ENCODE data around the gene RAB27B.

The RAB27B gene

DNA sequence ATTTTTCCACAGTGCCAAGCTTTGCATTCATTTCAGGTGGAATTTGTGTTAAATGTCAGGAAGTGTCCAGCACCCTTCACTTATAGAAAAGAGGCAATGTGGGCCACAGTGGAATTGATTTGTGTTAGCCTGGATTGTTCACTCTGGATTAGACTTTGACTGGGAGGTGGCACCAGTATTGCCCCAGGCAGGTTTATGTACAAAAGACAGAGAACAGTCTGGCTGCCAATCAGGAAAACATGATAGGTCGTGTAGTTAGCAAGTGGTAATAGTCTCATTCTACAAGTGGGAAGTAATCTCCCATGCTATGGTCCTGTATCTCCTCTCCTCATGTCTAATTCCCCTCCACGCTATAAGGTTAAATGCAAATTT, 45.6 kb downstream of the RAB27B start:
- TF ChIP-seq, protein P1, sequence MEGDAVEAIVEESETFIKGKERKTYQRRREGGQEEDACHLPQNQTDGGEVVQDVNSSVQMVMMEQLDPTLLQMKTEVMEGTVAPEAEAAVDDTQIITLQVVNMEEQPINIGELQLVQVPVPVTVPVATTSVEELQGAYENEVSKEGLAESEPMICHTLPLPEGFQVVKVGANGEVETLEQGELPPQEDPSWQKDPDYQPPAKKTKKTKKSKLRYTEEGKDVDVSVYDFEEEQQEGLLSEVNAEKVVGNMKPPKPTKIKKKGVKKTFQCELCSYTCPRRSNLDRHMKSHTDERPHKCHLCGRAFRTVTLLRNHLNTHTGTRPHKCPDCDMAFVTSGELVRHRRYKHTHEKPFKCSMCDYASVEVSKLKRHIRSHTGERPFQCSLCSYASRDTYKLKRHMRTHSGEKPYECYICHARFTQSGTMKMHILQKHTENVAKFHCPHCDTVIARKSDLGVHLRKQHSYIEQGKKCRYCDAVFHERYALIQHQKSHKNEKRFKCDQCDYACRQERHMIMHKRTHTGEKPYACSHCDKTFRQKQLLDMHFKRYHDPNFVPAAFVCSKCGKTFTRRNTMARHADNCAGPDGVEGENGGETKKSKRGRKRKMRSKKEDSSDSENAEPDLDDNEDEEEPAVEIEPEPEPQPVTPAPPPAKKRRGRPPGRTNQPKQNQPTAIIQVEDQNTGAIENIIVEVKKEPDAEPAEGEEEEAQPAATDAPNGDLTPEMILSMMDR (IDR thresholded peaks at IDR 0.05; ENCODE audit: low read depth, low read length), result no peak
- Histone ChIP-seq H3K9me3 (ENCODE audit: severe bottlenecking) (peaks cover 8% of the 10 kb centered on the region), H3K27me3 (ENCODE audit: insufficient read depth, low read depth, severe bottlenecking) (peaks cover 85% of the 10 kb centered on the region), H3K36me3 (no peaks in the 10 kb centered on the region), H3K27ac (no peak overlapping the region), H3K4me3 (ENCODE audit: low read depth, low read length) (no peak overlapping the region)
- DNase-seq, result no peak

DNA sequence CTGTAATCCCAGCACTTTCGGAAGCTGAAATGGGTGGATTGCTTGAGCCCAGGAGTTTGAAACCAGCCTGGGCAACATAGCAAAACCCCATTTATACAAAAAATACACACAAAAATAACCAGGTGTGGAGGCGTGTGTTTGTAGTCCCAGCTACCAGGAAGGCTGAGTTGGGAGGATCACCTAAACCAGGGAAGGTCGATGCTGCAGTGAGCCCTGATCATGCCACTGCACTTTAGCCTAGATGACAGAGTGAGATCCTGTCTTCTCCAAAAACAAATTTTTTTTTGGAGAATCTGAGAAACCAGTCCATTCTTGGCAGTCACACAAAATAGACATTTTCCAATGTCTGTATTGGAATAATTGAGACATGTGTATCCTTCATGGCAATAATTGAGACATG, 46.8 kb downstream of the RAB27B start:
- Histone ChIP-seq H3K36me3 (no peaks in the 10 kb centered on the region), H3K4me3 (ENCODE audit: low read depth, low read length) (no peak overlapping the region), H3K27me3 (ENCODE audit: insufficient read depth, low read depth, severe bottlenecking) (peaks cover 86% of the 10 kb centered on the region), H3K27ac (no peak overlapping the region), H3K9me3 (ENCODE audit: severe bottlenecking) (peaks cover 8% of the 10 kb centered on the region)
- DNase-seq, result no peak
- TF ChIP-seq, protein P1 (IDR thresholded peaks at IDR 0.05; ENCODE audit: low read depth, low read length), result no peak

DNA sequence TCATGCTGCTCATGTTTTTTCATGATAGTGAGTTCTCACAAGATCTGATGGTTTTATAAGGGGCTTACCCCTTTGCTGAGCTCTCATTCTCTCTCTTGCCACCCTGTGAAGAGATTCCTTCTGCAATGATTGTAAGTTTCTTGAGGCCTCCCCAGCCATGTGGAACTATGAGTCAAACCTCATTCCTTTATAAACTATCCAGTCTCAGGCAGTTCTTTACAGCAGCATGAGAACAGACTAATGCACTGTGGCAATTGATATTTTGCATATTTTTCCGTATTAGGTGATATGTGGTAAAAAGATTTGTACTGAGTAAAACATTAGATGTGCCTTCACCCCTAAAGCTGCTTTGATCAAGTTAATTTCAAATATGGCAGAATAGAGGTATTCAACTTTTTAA, 48.8 kb downstream of the RAB27B start:
- H3K27me3 ChIP-seq (ENCODE audit: insufficient read depth, low read depth, severe bottlenecking), result peaks cover 89% of the 10 kb centered on the region
- peaks cover 8% of the 10 kb centered on the region for H3K9me3 ChIP-seq (ENCODE audit: severe bottlenecking)
- H3K27ac ChIP-seq, result no peak overlapping the region
- no peaks in the 10 kb centered on the region for H3K36me3 ChIP-seq
- TF ChIP-seq, protein P1 (IDR thresholded peaks at IDR 0.05; ENCODE audit: low read depth, low read length), result no peak
- DNase-seq, result no peak
- no peak overlapping the region for H3K4me3 ChIP-seq (ENCODE audit: low read depth, low read length)

DNA sequence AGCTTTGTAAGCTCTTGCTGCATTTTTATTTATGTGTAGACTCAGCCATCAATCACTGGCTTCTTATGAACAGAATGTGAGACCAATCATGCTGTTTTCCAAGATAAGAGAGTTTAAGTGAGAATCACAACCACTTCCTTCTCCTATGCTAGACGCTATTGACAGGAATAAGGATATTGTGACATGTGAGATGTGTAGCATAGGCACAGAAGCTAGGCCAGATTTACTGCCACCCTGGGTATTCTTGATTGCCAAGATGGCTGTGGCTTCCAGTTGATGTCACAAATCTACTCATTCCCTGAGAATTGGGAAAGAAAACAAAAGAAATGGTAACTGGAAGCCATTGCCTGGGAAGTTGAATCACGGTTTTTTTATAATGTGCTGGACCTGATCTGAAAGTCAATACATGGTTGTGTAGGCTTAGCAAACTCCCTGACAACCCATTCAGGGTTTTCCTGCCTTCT, 49.9 kb downstream of the RAB27B start:
- TF ChIP-seq, protein P1 (IDR thresholded peaks at IDR 0.05; ENCODE audit: low read depth, low read length), result no peak
- Histone ChIP-seq H3K27ac (no peak overlapping the region), H3K4me3 (ENCODE audit: low read depth, low read length) (no peak overlapping the region)

DNA sequence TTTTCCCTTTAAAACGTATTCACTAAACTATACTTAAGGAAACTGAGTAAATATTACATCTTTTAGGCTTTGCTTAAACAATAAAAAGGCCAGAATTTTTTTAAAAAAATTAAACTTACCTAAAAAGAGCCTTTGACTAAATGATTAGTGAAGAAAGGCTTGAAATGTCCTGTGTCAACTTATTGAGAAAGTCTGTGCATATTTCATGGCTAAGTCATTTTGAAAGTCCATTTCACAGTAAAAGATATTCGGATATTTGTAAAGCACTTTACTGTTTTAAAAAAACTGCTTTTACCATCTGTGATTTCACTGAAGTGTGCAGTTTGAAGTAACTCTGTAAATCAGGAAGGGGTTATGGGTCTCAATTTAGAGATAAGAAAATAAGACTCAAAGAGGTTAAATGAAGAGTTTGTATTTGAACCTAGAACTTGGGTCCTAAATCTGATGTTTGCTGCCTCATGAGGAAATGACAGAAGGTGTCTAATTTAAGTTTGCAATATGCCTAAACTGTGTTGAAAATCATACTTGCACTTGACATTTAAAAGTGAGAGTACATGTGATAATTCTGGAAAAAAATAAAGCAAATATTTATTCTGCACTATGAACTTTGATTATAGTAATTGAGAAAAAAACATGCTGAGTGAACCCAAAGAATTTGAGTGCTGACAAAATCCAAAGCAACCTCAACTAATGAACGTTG, 50.5 kb downstream of the RAB27B start:
- TF ChIP-seq, protein P1 (IDR thresholded peaks at IDR 0.05; ENCODE audit: low read depth, low read length), result no peak
- peaks cover 91% of the 10 kb centered on the region for H3K27me3 ChIP-seq (ENCODE audit: insufficient read depth, low read depth, severe bottlenecking)

More for the DNA sequence above, 49.9 kb downstream of the RAB27B start:
- H3K36me3 ChIP-seq, result no peaks in the 10 kb centered on the region
- H3K9me3 ChIP-seq (ENCODE audit: severe bottlenecking), result peaks cover 8% of the 10 kb centered on the region
- DNase-seq, result no peak
- peaks cover 91% of the 10 kb centered on the region for H3K27me3 ChIP-seq (ENCODE audit: insufficient read depth, low read depth, severe bottlenecking)

DNA sequence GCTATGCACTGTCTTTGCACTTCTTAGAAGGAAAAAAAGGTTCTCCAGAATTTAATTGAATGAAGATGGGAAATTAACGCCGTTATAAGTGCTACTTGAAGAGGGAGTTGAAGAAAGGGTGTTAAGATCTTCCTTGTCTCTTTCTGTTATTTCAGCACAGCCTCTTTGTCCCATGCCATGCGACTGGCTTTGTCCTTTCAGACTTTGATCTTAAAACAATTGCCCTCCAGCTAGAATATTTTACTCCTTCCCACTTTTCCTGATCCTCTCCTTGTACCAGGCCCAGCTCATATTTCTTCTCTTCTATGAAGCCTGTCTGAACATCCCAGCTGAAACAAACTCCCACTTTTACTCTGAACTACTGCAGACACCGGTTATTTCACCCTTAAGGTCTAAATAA, 51.4 kb downstream of the RAB27B start:
- TF ChIP-seq, protein P1 (IDR thresholded peaks at IDR 0.05; ENCODE audit: low read depth, low read length), result no peak
- no peak overlapping the region for H3K27ac ChIP-seq
- H3K9me3 ChIP-seq (ENCODE audit: severe bottlenecking), result peaks cover 8% of the 10 kb centered on the region
- peaks cover 91% of the 10 kb centered on the region for H3K27me3 ChIP-seq (ENCODE audit: insufficient read depth, low read depth, severe bottlenecking)
- no peak for DNase-seq
- H3K36me3 ChIP-seq, result no peaks in the 10 kb centered on the region
- no peak overlapping the region for H3K4me3 ChIP-seq (ENCODE audit: low read depth, low read length)

More for the DNA sequence above, 50.5 kb downstream of the RAB27B start:
- H3K4me3 ChIP-seq (ENCODE audit: low read depth, low read length), result no peak overlapping the region
- H3K36me3 ChIP-seq, result no peaks in the 10 kb centered on the region
- H3K27ac ChIP-seq, result no peak overlapping the region
- peaks cover 8% of the 10 kb centered on the region for H3K9me3 ChIP-seq (ENCODE audit: severe bottlenecking)
- no peak for DNase-seq

Measured in WERI-Rb-1 (cell line).